Smooth muscle cell (in vitro differentiated cells): Measurements from ENCODE around the gene THSD7B. TPM values are rescaled to one million over a fixed set of nuclear protein-coding genes. Genes with fewer than 3 reads are reported as not detected.

Source experiments
- DNase-seq: peaks from one replicate; lab custom pipeline; 2025; ENCODE audit not compliant: unreplicated experiment; lab: John Stamatoyannopoulos, UW
- H2AFZ ChIP-seq: fragments of 200-600 bp; sonication (generic); 2 replicates; pipeline ENCODE4 v1.6.0; 2016; ENCODE audit warnings: antibody characterized with exemption, low read depth, mild to moderate bottlenecking
- H3F3A ChIP-seq: fragments of 200-600 bp; sonication (generic); 2 replicates; pipeline ENCODE4 v1.6.0; 2017; ENCODE audit warnings: antibody characterized with exemption, low read depth
- H3K27ac ChIP-seq: fragments of 200-600 bp; sonication (generic); 2 replicates; pipeline ENCODE4 v1.5.1; 2016; ENCODE audit warnings: low read depth, mild to moderate bottlenecking
- H3K27me3 ChIP-seq: fragments of 200-600 bp; sonication (generic); 2 replicates; pipeline ENCODE4 v1.6.1; 2016; ENCODE audit warnings: low read depth, mild to moderate bottlenecking
- H3K36me3 ChIP-seq: fragments of 200-600 bp; sonication (generic); 2 replicates; pipeline ENCODE4 v1.5.1; 2016; ENCODE audit warnings: low read depth
- H3K4me1 ChIP-seq: fragments of 200-600 bp; sonication (generic); 2 replicates; pipeline ENCODE4 v1.5.1; 2016; ENCODE audit warnings: low read depth
- H3K4me2 ChIP-seq: fragments of 200-600 bp; sonication (generic); 2 replicates; pipeline ENCODE4 v1.6.0; 2016; ENCODE audit warnings: mild to moderate bottlenecking
- H3K4me3 ChIP-seq: fragments of 200-600 bp; sonication (generic); 2 replicates; pipeline ENCODE4 v1.5.1; 2016; ENCODE audit warnings: mild to moderate bottlenecking
- H3K79me2 ChIP-seq: fragments of 200-600 bp; sonication (generic); 2 replicates; pipeline ENCODE4 v1.6.0; 2016; ENCODE audit warnings: low read depth, mild to moderate bottlenecking
- H3K9ac ChIP-seq: fragments of 200-600 bp; sonication (generic); 2 replicates; pipeline ENCODE4 v1.6.0; 2016; ENCODE audit warnings: low read depth
- H3K9me3 ChIP-seq: fragments of 200-600 bp; sonication (generic); replicated peaks from 2 replicates; pipeline ENCODE4 v1.5.1; 2016; ENCODE audit warnings: low read depth
- H4K20me1 ChIP-seq: fragments of 200-600 bp; sonication (generic); 2 replicates; pipeline ENCODE4 v1.6.0; 2016; ENCODE audit warnings: low read depth
- CTCF ChIP-seq: fragments of 200-600 bp; sonication (generic); IDR thresholded peaks from 2 replicates; pipeline ENCODE4 v1.5.1; 2017; ENCODE audit warnings: borderline replicate concordance, mild to moderate bottlenecking, antibody characterized with exemption; ENCODE audit not compliant: insufficient read depth, poor library complexity, severe bottlenecking
- WGBS: methylation state at CpG from one replicate; pipeline ENCODE4 v1.1.7; 2016; ENCODE audit warnings: low lambda C conversion rate; 5-methylcytosine and 5-hydroxymethylcytosine counted together
- polyA plus RNA-seq: library from polyadenylated mRNA; unstranded; fragments of >200 nt; fragmentation: Nextera tagmentation; extraction: Ambion mirVana; gene quantifications from 2 replicates; pipeline ENCODE4 v1.2.1, GENCODE V29; 2016
- total RNA-seq: library from RNA; depleted of rRNA; stranded (reverse); fragments of >200 nt; gene quantifications from 2 replicates; pipeline ENCODE4 v1.2.3, GENCODE V29; 2014

The THSD7B gene
- total and polyA plus RNA-seq, 2 experiments from 2014 or later, result not detected

- H2AFZ ChIP-seq, result no peak overlapping the region
- no peak overlapping the region for H3K9ac ChIP-seq
- TF ChIP-seq CTCF, result no peak
- DNase-seq, result no peak
- H4K20me1 ChIP-seq, result no peaks in the 10 kb centered on the region
- no peaks in the 10 kb centered on the region for H3K9me3 ChIP-seq
- no peaks in the 10 kb centered on the region for H3K27me3 ChIP-seq
- H3F3A ChIP-seq, result no peaks in the 10 kb centered on the region
- H3K36me3 ChIP-seq, result no peaks in the 10 kb centered on the region
- H3K4me2 ChIP-seq, result no peak overlapping the region
- H3K4me3 ChIP-seq, result no peak overlapping the region
- H3K79me2 ChIP-seq, result no peaks in the 10 kb centered on the region
- H3K27ac ChIP-seq, result no peak overlapping the region
- H3K4me1 ChIP-seq, result no peaks in the 10 kb centered on the region
Observed at GRCh38 chr2:137117385-137117784, 352.0 kb downstream of the THSD7B start.

DNA sequence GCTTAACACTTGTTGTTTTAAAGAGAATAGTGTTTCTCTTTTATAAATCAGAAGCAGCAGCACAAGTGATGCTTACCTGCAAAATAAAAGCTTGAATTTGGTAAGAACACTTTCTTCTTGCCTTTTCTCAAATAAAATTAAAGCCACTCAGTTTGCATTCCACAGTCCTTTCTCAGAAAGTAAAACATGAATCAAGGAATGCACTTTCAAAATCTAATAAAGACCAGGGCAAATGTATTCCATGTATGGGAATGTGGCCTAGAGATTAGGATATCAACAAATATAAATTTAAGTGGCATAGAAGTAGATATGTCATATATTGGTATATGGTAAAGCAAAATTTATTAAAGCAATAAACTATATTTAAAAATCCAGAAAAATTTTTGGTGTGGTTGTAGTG, 352.8 kb downstream of the THSD7B start:
- Histone ChIP-seq H3K36me3 (no peaks in the 10 kb centered on the region), H3K9ac (no peak overlapping the region), H3K4me3 (no peak overlapping the region), H3K9me3 (no peaks in the 10 kb centered on the region), H3K27ac (no peak overlapping the region), H3K4me1 (no peaks in the 10 kb centered on the region), H3F3A (no peaks in the 10 kb centered on the region), H2AFZ (no peak overlapping the region), H4K20me1 (no peaks in the 10 kb centered on the region), H3K27me3 (no peaks in the 10 kb centered on the region), H3K79me2 (no peaks in the 10 kb centered on the region), H3K4me2 (no peak overlapping the region)
- DNase-seq, result no peak
- no peak for TF ChIP-seq CTCF

GRCh38 chr2:137123226-137123625, 357.9 kb downstream of the THSD7B start:
- Histone ChIP-seq H3K4me3 (no peak overlapping the region), H2AFZ (no peak overlapping the region), H4K20me1 (no peaks in the 10 kb centered on the region), H3K9ac (no peak overlapping the region), H3K27ac (no peak overlapping the region), H3K4me1 (no peaks in the 10 kb centered on the region), H3K4me2 (no peak overlapping the region), H3K9me3 (no peaks in the 10 kb centered on the region), H3K36me3 (no peaks in the 10 kb centered on the region), H3F3A (no peaks in the 10 kb centered on the region), H3K27me3 (no peaks in the 10 kb centered on the region), H3K79me2 (no peaks in the 10 kb centered on the region)
- no peak for TF ChIP-seq CTCF
- WGBS, result 100% methylated on average over 1 of the region's 1 CpG
- DNase-seq, result no peak

- H3K4me2 ChIP-seq, result no peak overlapping the region
- no peaks in the 10 kb centered on the region for H3K27me3 ChIP-seq
- H3F3A ChIP-seq, result no peaks in the 10 kb centered on the region
- H3K27ac ChIP-seq, result no peak overlapping the region
- H3K4me3 ChIP-seq, result no peak overlapping the region
- no peaks in the 10 kb centered on the region for H3K9me3 ChIP-seq
- H3K9ac ChIP-seq, result no peak overlapping the region
- H2AFZ ChIP-seq, result no peak overlapping the region
- TF ChIP-seq CTCF, result no peak
- WGBS, result 68% methylated on average over 3 of the region's 3 CpGs
- H3K4me1 ChIP-seq, result no peaks in the 10 kb centered on the region
- no peaks in the 10 kb centered on the region for H4K20me1 ChIP-seq
- DNase-seq, result no peak
- no peaks in the 10 kb centered on the region for H3K79me2 ChIP-seq
- no peaks in the 10 kb centered on the region for H3K36me3 ChIP-seq
Observed at GRCh38 chr2:137133225-137133624, 367.9 kb downstream of the THSD7B start.
